Esophagus muscularis mucosa (tissue), 3 donors: ENCODE measurements around the gene XXYLT1.

Experiments used
- CTCF ChIP-seq, 3 experiments: fragments of 200-600 bp in 2 of 3; fragments of 450-650 bp in 1 of 3; sonication (generic) in 2 of 3; IDR thresholded peaks; one replicate each; pipeline ENCODE4 v1.5.1; 2017 to 2019; ENCODE audit warnings: antibody characterized with exemption in 3 of 3, mild to moderate bottlenecking in 2 of 3, moderate library complexity in 1 of 3
- POLR2A ChIP-seq: fragments of 450-650 bp; IDR thresholded peaks from one replicate; pipeline ENCODE4 v1.6.1; 2017; ENCODE audit warnings: antibody characterized with exemption, moderate library complexity, mild to moderate bottlenecking, low read depth
- POLR2AphosphoS5 ChIP-seq, 2 donors: sonication (generic); formaldehyde crosslinking; IDR thresholded peaks; one replicate each; pipeline ENCODE4 v1.6.1; 2017; ENCODE audit warnings: antibody characterized with exemption in 2 of 2

GRCh38 chr3:195042743-195043606, 228.0 kb downstream of the XXYLT1 start:
- TF ChIP-seq CTCF (IDR thresholded peaks at IDR 0.05): no peak
- TF ChIP-seq POLR2A: no peak
- TF ChIP-seq POLR2AphosphoS5 (IDR thresholded peaks at IDR 0.05): no peak
